Loucy (cell line): ENCODE measurements around the gene RGS16.

Experiments
- EZH2phosphoT487 ChIP-seq: fragments of 200-600 bp; IDR thresholded peaks from 2 replicates; pipeline ENCODE4 v1.6.1; 2018; ENCODE audit warnings: antibody characterized with exemption, mild to moderate bottlenecking, moderate library complexity, borderline replicate concordance
- TF ChIP-seq, protein P1 (sequence below): fragments of 200-600 bp; sonication (generic); conservative IDR thresholded peaks from 2 replicates; pipeline ENCODE4 v1.5.1; 2014; ENCODE audit warnings: mild to moderate bottlenecking, antibody characterized with exemption, low read length

- TF ChIP-seq, protein P1, sequence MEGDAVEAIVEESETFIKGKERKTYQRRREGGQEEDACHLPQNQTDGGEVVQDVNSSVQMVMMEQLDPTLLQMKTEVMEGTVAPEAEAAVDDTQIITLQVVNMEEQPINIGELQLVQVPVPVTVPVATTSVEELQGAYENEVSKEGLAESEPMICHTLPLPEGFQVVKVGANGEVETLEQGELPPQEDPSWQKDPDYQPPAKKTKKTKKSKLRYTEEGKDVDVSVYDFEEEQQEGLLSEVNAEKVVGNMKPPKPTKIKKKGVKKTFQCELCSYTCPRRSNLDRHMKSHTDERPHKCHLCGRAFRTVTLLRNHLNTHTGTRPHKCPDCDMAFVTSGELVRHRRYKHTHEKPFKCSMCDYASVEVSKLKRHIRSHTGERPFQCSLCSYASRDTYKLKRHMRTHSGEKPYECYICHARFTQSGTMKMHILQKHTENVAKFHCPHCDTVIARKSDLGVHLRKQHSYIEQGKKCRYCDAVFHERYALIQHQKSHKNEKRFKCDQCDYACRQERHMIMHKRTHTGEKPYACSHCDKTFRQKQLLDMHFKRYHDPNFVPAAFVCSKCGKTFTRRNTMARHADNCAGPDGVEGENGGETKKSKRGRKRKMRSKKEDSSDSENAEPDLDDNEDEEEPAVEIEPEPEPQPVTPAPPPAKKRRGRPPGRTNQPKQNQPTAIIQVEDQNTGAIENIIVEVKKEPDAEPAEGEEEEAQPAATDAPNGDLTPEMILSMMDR = no peak
- TF ChIP-seq EZH2phosphoT487 = no peak
Observed at GRCh38 chr1:182634306-182635072, 30.3 kb upstream of the RGS16 start.
